SU-DHL-6 (cell line): ENCODE measurements around the gene MUSTN1.

Source experiments
- EZH2phosphoT487 ChIP-seq: fragments of 200-600 bp; sonication (generic), shearing (Covaris generic); conservative IDR thresholded peaks from 2 replicates; pipeline ENCODE4 v1.6.1; 2018; ENCODE audit warnings: mild to moderate bottlenecking, antibody characterized with exemption, low read length, moderate library complexity, mixed read lengths
- TF ChIP-seq, protein P1 (sequence below): fragments of 200-600 bp; sonication (generic); IDR thresholded peaks from one replicate; pipeline ENCODE4 v1.5.1; 2017; ENCODE audit warnings: antibody characterized with exemption, mild to moderate bottlenecking, low read length, moderate library complexity; ENCODE audit not compliant: insufficient read depth, poor library complexity, severe bottlenecking

DNA sequence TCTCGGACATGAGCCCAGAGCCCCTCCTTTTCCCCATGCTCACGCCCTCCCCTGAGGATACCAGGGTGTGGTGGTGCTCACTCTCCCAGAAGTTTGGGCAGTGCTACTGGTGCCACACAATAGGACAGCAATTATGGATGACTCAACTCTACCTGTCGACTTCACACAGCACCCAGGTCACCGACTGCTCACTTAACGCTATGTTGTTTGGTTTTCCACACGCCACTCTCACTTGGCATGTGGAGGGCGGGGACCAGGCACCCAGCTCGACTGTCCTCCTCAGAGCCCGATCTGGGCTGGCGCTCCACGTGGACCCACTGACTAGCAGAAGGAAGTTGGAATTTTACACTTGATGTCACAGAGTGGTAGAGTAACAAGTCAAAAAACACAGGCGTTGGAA is 31.6 kb upstream of the MUSTN1 start:
- TF ChIP-seq EZH2phosphoT487: no peak
- TF ChIP-seq, protein P1, sequence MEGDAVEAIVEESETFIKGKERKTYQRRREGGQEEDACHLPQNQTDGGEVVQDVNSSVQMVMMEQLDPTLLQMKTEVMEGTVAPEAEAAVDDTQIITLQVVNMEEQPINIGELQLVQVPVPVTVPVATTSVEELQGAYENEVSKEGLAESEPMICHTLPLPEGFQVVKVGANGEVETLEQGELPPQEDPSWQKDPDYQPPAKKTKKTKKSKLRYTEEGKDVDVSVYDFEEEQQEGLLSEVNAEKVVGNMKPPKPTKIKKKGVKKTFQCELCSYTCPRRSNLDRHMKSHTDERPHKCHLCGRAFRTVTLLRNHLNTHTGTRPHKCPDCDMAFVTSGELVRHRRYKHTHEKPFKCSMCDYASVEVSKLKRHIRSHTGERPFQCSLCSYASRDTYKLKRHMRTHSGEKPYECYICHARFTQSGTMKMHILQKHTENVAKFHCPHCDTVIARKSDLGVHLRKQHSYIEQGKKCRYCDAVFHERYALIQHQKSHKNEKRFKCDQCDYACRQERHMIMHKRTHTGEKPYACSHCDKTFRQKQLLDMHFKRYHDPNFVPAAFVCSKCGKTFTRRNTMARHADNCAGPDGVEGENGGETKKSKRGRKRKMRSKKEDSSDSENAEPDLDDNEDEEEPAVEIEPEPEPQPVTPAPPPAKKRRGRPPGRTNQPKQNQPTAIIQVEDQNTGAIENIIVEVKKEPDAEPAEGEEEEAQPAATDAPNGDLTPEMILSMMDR: no peak
